ENCODE data around the gene MRPS18A. TPM values are rescaled to one million over a fixed set of nuclear protein-coding genes. Genes with fewer than 3 reads are reported as not detected.
A peak's percentile ranks its signal among the peaks of the same experiment; 100 is the strongest.

The MRPS18A gene
- total RNA-seq, 4 donors from 2014 or later, result 23.1 to 87.4 (median 36.4) TPM

- H3K4me3 ChIP-seq, result no peak overlapping the region
- intact Hi-C loops (cut with DNase I; ENCODE audit: low total_unique reads), result no loop called here
- peak overlapping the region in 1 of 2 donors; percentile 61 for H3K27ac ChIP-seq
- H3K9me3 ChIP-seq, result no peaks in the 10 kb centered on the region
- TF ChIP-seq CTCF (IDR thresholded peaks at IDR 0.05) (no peak), POLR2A (IDR thresholded peaks at IDR 0.05) (no peak)
- H3K4me1 ChIP-seq, result peaks cover 6 to 9% of the 10 kb centered on the region in 2 donors
- DNase-seq, result peak in 1 of 2 donors; percentile 61
- H3K36me3 ChIP-seq, result no peaks in the 10 kb centered on the region
- no peaks in the 10 kb centered on the region for H3K27me3 ChIP-seq
Measured at GRCh38 chr6:43698584-43699349, 11.2 kb upstream of the MRPS18A start.

- Histone ChIP-seq H3K27ac (no peak overlapping the region), H3K27me3 (no peaks in the 10 kb centered on the region), H3K36me3 (no peaks in the 10 kb centered on the region), H3K9me3 (no peaks in the 10 kb centered on the region), H3K4me1 (peaks cover 0 to 9% of the 10 kb centered on the region in 2 donors), H3K4me3 (no peak overlapping the region)
- DNase-seq, result no peak
- intact Hi-C loops (cut with DNase I; ENCODE audit: low total_unique reads), result no loop called here
- TF ChIP-seq POLR2A (IDR thresholded peaks at IDR 0.05) (no peak), CTCF (IDR thresholded peaks at IDR 0.05) (no peak)
Measured at GRCh38 chr6:43697421-43697820, 9.8 kb upstream of the MRPS18A start.

GRCh38 chr6:43695967-43696291 is 8.3 kb upstream of the MRPS18A start:
- Histone ChIP-seq H3K4me1 (peaks cover 0 to 4% of the 10 kb centered on the region in 2 donors), H3K9me3 (no peaks in the 10 kb centered on the region), H3K36me3 (no peaks in the 10 kb centered on the region), H3K27me3 (no peaks in the 10 kb centered on the region), H3K4me3 (no peak overlapping the region), H3K27ac (no peak overlapping the region)
- intact Hi-C loops (cut with DNase I; ENCODE audit: low total_unique reads), result no loop called here
- DNase-seq, result no peak
- no peak for TF ChIP-seq CTCF (IDR thresholded peaks at IDR 0.05)
- no peak for TF ChIP-seq POLR2A (IDR thresholded peaks at IDR 0.05)

GRCh38 chr6:43695215-43695966 is 7.8 kb upstream of the MRPS18A start:
- no peak overlapping the region for H3K4me3 ChIP-seq
- no peaks in the 10 kb centered on the region for H3K27me3 ChIP-seq
- TF ChIP-seq POLR2A (IDR thresholded peaks at IDR 0.05) (no peak), CTCF (IDR thresholded peaks at IDR 0.05) (no peak)
- H3K27ac ChIP-seq, result no peak overlapping the region
- H3K36me3 ChIP-seq, result no peaks in the 10 kb centered on the region
- no peak for DNase-seq
- H3K4me1 ChIP-seq, result peaks cover 0 to 4% of the 10 kb centered on the region in 2 donors
- H3K9me3 ChIP-seq, result no peaks in the 10 kb centered on the region
- intact Hi-C loops (cut with DNase I; ENCODE audit: low total_unique reads), result no loop called here

GRCh38 chr6:43689421-43689820 is 1.8 kb upstream of the MRPS18A start:
- no peaks in the 10 kb centered on the region for H3K4me1 ChIP-seq
- DNase-seq, result no peak
- intact Hi-C loops (cut with DNase I; ENCODE audit: low total_unique reads), result no loop called here
- no peaks in the 10 kb centered on the region for H3K9me3 ChIP-seq
- H3K36me3 ChIP-seq, result no peaks in the 10 kb centered on the region
- H3K4me3 ChIP-seq, result no peak overlapping the region
- no peaks in the 10 kb centered on the region for H3K27me3 ChIP-seq
- no peak overlapping the region for H3K27ac ChIP-seq
- no peak for TF ChIP-seq POLR2A (IDR thresholded peaks at IDR 0.05)
- no peak for TF ChIP-seq CTCF (IDR thresholded peaks at IDR 0.05)
